GM19452 (cell line): Measurements from ENCODE around the gene MAPKAPK3.
"Not testable (repeated sequence)": the region's sequence is repeated elsewhere in the genome, so short reads cannot be mapped to it uniquely, and the experiment has no call there.

Experiments used
- ATAC-seq: cut with Tn5 transposase; IDR thresholded peaks from one replicate; pipeline ENCODE4 v1.9.1; 2021; ENCODE audit not compliant: unreplicated experiment

MAPKAPK3 gene

DNA sequence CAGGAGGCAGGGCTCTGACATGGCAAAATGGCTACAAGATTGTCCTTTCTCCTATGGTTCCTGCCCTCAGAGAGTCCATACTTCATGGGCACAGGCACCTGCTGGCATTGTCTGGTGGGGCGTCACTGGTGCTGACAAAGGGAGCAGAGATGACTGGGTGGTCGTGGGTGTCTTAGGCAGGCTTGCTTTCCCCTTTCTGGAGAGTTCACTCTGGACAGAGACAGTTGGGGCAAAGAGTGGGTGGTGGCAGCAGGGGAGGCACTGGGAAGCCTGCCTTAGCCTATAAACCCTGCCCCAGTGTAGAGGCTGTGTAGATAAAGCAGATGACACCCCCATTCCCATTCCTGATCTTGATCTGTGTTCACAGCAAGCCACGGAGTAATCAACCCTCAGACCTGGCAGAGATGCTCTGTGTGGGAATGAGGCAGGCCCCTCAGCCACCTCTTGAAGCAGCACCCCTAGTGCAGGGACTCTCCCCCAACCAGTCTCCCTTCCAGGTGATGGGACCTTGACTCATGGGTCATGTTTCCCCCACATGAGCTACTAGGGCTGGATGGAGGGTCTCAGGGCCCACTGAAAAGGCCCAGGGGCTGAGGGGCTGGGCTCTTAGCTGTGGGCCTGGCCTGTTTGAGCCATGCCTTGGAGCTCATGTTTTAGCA lies 37.1 kb downstream of the MAPKAPK3 start:
- ATAC-seq, result no peak

GRCh38 chr3:50655009-50655830 lies 38.3 kb downstream of the MAPKAPK3 start:
- no peak for ATAC-seq

DNA sequence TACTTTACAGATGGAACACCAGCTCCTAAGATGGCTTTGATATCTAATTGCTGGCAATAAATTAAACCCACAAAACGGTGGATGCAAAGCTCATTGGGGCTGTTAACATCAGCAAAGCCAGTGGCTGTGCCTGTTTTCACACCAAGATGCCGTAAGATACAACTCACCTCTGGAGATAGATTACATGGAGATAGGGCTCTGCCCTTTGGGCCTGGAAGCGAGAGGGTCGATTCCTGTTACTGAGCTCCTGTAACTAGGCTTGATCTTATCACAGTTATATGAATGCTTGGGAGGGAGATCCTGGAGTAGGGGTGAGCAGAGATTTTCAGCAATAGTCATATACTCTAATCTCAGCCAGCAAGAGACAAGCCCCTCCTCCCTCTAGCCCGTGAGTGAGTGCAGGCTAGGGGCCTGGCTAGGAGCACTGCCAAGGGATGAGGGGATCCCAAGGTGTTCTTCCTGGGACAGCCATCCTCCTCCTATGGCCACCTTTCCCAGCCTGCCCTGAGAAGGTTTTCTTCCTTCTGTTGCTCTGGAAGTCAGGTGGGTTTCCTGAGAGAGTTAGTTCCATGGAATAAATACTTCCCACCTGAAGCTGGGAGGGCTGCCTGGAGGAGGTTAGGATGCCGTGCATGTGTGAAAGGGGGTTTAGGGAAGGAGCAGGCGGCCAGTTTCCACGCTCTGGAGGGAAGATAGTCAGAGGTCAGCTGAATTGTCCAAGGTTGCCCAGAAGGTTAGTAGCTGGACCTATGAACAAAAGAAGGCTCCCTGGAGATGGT lies 39.7 kb downstream of the MAPKAPK3 start:
- ATAC-seq, result no peak

GRCh38 chr3:50657407-50657806 lies 40.5 kb downstream of the MAPKAPK3 start:
- no peak for ATAC-seq

DNA sequence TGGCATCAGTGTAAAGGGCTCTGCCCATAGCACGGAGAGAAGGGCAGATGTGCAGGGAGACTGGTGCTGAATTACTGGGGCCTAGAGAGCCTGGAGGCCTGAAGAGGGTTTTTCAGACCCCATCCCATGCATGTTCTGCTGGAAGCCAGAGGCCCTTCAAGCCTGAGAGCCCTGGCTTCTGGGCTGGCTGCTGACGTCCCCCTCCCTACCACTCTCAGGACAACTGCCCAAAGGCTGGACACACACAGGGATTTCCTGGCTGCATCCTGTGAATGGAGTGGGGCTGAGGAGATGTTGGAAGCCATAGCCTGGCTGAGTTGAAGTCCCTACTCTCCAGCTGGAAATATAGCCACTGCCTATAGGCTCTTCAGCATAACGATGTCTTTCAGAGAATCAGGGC lies 40.9 kb downstream of the MAPKAPK3 start:
- ATAC-seq, result no peak

DNA sequence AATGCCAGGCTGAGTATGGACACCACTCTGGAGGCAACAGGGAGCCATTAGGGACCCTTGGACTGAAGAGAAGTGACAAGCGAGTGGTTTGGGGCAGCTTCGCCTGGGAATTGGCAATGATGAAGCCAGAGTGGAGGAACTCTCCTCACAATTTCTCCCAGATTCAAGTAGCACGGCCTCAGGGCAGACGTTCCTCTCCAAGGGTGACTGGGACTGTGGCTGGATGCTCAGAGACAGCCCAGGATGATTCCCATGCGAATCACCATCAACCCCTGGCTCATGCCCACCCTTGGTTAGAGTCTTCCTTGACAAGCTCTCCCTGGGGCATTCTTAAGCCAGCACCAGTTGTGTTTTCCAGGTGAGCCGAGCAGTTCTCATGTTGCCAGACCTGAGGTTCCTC lies 41.5 kb downstream of the MAPKAPK3 start:
- no peak for ATAC-seq

DNA sequence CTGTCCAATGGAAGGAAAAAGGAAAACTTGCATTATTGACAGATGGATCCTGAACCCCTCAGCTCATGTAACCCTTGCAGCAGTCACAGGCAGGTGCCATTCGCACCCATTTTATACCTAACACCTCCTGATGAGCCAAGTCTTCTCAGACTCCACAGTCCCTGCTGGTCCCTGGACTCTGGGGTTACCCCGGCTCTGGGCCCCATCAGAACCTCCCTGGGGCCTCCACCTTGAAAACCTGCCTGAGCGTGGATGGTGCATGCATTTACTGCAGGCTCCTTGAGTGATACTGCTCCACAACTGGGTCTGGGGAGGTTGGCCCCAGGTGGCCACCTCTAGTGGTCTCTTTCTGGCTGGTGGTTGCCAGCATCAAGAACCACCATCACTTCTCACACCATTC lies 41.9 kb downstream of the MAPKAPK3 start:
- ATAC-seq, result no peak

GRCh38 chr3:50660386-50660785 lies 43.4 kb downstream of the MAPKAPK3 start:
- no peak for ATAC-seq

DNA sequence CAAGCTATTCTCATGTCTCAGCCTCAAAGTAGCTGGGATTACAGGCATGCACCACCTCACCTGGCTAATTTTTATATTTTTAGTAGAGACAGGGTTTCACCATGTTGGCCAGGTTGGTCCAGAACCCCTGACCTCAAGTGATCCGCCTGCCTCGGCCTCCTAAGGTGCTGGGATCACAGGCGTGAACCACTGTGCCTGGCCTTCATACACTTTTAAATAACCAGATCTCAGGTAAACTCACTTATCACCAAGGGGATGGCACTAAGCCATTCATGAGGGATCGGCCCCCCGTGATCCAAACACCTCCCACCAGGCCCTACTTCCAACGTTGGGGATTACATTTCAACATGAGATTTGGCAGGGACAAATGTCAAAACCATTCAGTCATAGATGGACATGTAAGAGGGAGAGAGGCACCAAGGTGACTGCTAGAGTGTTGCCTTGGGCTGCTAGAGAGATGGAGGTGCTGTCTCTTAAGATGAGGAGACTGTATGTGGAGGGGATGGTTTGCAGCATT lies 44.4 kb downstream of the MAPKAPK3 start:
- ATAC-seq, result no peak

- no peak for ATAC-seq
These were observed 45.5 kb downstream of the MAPKAPK3 start for GRCh38 chr3:50662408-50662807.

GRCh38 chr3:50665081-50665840 lies 48.3 kb downstream of the MAPKAPK3 start:
- no peak for ATAC-seq

DNA sequence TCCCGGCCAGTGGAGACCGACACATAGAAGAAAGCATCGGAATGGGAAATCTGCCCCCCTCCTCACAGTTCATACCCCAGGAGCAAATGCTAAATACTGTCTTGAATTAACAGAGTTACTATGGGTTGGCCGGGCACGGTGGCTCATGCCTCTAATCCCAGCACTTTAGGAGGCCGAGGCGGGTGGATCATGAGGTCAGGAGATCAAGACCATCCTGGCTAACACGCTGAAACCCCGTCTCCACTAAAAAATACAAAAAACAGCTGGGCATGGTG lies 48.8 kb downstream of the MAPKAPK3 start:
- not testable (repeated sequence) for ATAC-seq

GRCh38 chr3:50666837-50667236 lies 49.9 kb downstream of the MAPKAPK3 start:
- no peak for ATAC-seq

DNA sequence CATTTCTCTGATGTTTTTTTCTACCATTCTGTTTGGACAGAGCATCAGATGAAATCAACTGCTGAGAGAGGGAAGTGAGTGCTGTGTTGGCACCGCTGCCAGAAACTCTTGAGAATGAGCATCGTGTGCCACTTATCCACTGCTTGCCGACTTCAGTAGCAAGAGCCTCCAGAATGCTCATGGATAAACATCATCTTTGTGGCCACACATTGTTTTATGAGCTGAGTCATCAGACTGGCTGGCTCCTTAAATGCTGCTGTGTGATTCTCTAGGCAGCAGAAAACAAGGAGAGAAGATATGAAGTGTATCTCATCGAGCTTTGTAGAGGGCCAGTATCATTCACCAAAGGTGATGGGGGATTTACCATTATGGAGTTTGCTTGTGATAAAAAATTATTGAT lies 54.4 kb downstream of the MAPKAPK3 start:
- ATAC-seq, result no peak

- no peak for ATAC-seq
These were observed 55.7 kb downstream of the MAPKAPK3 start for GRCh38 chr3:50672656-50673055.

GRCh38 chr3:50673931-50674330 lies 57.0 kb downstream of the MAPKAPK3 start:
- no peak for ATAC-seq

GRCh38 chr3:50674349-50675178 lies 57.6 kb downstream of the MAPKAPK3 start, which contains the start of gene DOCK3:
TSS of gene DOCK3 (plus strand) at chr3:50674927. CDS start at chr3:50675264, 337 bp downstream.
- ATAC-seq, result peak; percentile 69

DNA sequence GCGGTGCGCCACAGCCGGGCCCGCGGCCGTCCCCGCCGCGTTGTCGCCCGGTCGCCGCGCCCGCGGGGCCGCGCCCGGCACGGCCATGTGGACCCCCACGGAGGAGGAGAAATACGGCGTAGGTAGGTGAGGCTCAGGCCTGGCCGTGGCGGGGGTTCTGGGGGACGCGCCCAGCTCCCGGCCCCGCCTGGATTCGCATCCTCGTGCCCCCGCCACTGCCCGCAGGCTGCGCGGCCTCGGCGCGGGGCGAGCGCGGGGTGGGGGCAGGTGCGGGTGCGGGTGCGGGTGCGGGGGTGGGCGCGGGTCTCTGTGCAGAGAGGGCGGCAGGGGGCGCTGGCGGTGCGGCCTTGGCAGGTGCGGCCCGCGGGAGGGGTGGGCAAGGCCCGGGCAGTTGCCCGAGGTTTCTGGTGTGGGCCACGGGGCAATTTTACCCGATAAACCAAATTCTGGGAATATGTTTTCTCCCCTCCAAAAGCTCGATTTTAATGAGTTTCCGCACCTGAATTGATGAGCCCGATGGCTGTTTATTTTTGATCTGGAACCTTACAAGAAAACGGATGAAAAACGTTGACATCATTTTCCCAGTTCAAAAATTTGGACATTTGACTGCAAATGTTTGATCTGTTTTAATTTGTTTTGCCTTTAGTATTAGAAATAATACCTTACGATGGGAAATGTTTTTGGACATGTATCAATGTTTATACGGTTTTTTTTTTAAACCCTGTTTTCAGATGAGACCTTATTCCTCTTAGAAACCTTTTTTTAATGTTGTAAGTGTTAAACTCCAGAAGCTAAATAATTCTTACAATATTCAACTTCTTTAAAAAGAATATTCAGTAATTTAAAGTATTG lies 58.5 kb downstream of the MAPKAPK3 start:
- peak; percentile 28 for ATAC-seq

DNA sequence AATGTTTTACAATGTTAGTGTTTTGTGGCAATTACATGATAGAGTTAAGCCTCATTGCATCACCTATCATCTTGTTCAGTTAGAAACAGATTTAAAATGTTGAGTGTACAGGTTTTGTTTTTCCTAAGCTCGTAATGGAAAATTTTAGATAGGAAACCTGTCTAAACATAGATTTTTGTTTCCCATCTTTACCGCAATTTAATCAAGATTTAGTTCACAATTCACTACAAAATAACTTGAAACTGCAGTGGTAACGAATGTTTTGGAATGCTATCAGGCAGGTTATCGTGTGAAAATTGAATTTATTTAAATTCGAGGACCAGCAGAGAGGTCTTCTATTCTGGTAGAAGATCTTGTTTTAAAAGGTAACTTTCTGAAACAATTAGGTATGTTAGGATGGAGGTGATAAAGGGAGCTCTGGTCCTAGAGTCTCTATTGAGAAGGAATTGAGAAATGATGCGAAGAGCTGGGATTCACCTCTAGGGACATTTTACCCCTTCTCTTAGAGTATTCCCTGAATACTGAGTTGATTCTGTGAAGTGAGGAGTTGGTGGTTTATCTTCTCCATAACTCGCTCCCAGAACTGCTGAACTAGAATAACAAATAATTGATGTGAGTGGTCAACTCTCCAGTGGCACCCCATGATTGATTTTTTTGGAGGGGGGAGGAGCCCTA lies 59.2 kb downstream of the MAPKAPK3 start:
- ATAC-seq, result no peak
